Naive thymus-derived CD8-positive, alpha-beta T cell (primary cell): Measurements from ENCODE around the gene RGPD4. TPM values are rescaled to one million over a fixed set of nuclear protein-coding genes. Genes with fewer than 3 reads are reported as not detected.
"Not testable (repeated sequence)": the region's sequence is repeated elsewhere in the genome, so short reads cannot be mapped to it uniquely, and the experiment has no call there.

Experiments used
- ATAC-seq, 2 donors: fragments of 150-1000 bp; cut with Tn5 transposase in 1 of 2; sonication (Bioruptor Pico), chemical (Tn5 transposase) in 1 of 2; 1 replicate in 1 of 2; 2 replicates in 1 of 2; pipeline ENCODE4 v1.10.0; 2021; ENCODE audit warnings: mild to moderate bottlenecking in 2 of 2, moderate library complexity in 2 of 2
- POLR2A ChIA-PET: fragments of 350-600 bp; sonication (Branson Sonifier 250); formaldehyde crosslinking; loops from one replicate; lab custom pipeline; 2021; ENCODE audit warnings: antibody characterized with exemption; lab: Charles Lee
- DNase-seq, 10 donors: peaks; one replicate each; pipeline versions ENCODE4 v3.0.0 to v3.0.0-alpha.2; 2020 to 2022
- H3K27ac Mint-ChIP-seq, 10 donors: one replicate each; pipeline ENCODE4 v1.8.0; 2020 to 2022; ENCODE audit warnings: mild to moderate bottlenecking in 10 of 10, mixed read lengths in 10 of 10, moderate library complexity in 4 of 10, inconsistent platforms in 1 of 10
- H3K27me3 Mint-ChIP-seq, 5 donors: one replicate each; pipeline ENCODE4 v1.8.0; 2021 to 2022; ENCODE audit warnings: mixed read lengths in 5 of 5
- H3K36me3 Mint-ChIP-seq, 3 donors: one replicate each; pipeline ENCODE4 v1.8.0; 2020 to 2022; ENCODE audit warnings: mixed read lengths in 3 of 3, mild to moderate bottlenecking in 2 of 3, inconsistent platforms in 1 of 3
- H3K4me1 Mint-ChIP-seq, 4 donors: one replicate each; pipeline ENCODE4 v1.8.0; 2021 to 2022; ENCODE audit warnings: mixed read lengths in 4 of 4
- H3K4me3 Mint-ChIP-seq, 10 donors: one replicate each; pipeline ENCODE4 v1.8.0; 2020 to 2022; ENCODE audit warnings: mild to moderate bottlenecking in 10 of 10, mixed read lengths in 10 of 10, moderate library complexity in 6 of 10, inconsistent platforms in 1 of 10
- H3K9me3 Mint-ChIP-seq, 9 donors: one replicate each; pipeline ENCODE4 v1.8.0; 2020 to 2022; ENCODE audit warnings: mixed read lengths in 9 of 9, mild to moderate bottlenecking in 3 of 9, inconsistent platforms in 1 of 9, moderate library complexity in 1 of 9
- polyA plus RNA-seq, 3 donors: library from polyadenylated mRNA; unstranded; fragments of 300-500 nt; fragmentation: Illumina TruSeq; gene quantifications; one replicate each; pipeline ENCODE4 v1.2.3, GENCODE V29; 2021
- total RNA-seq, 8 experiments: library from RNA in 2 of 8; stranded (reverse) in 2 of 8; gene quantifications; one replicate each; pipeline ENCODE4 v1.2.3 and lab custom pipeline; 2021 to 2026

Gene RGPD4
- total and polyA plus RNA-seq, 5 experiments from 2014 or later = 0.83 to 0.88 TPM; not detected in 3

DNA sequence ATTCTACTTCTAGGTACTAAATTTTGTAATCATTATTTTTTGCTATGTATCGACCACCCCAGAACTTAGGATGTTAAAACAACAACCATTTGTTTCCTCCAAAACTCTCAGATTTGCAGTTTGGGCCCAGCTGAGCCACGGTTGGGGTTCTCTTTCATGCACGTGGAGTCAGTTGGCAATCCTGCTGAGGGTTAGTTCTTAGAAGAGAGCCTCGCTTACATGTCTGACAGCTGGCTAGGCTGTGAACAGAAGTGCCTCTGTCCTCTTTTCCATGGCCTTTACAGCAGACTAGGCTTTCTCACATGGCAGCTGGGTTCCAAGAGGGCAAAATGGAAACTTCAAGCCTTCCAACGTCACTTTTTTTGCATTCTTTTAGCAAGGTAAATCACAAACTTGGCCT lies 9.3 kb upstream of the RGPD4 start:
- no peaks in the 10 kb centered on the region for H3K36me3 Mint-ChIP-seq
- DNase-seq = no peak
- H3K27me3 Mint-ChIP-seq = peaks cover 0 to 3% (median 0%) of the 10 kb centered on the region in 5 donors
- H3K4me3 Mint-ChIP-seq = no peak overlapping the region
- no peaks in the 10 kb centered on the region for H3K4me1 Mint-ChIP-seq
- POLR2A ChIA-PET = no interaction called here
- peaks cover 0 to 4% (median 0%) of the 10 kb centered on the region in 9 donors for H3K9me3 Mint-ChIP-seq
- ATAC-seq = no peak
- H3K27ac Mint-ChIP-seq = no peak overlapping the region

DNA sequence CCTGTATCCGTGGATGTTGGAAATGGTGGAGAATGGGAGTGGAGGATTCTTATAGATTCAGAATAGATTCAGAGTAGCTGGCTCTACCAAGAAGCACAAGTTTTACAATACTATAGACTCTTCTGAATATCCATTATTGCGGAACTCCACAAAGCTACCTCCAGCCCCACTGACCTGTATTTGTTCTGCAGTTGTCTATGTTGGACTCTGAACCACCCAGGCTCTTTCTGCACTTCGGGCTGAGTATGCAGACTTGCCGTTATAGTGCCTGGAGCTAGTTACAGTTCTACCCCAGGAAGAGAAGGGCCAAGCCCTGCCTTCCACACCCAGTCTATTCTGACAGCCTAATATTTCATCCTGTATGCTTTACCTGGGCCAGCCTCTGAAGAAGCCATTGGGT lies 4.4 kb upstream of the RGPD4 start:
- ATAC-seq = no peak
- DNase-seq = no peak
- Mint-ChIP-seq H3K4me3 (no peak overlapping the region), H3K27me3 (no peaks in the 10 kb centered on the region), H3K9me3 (peaks cover 0 to 1% (median 0%) of the 10 kb centered on the region in 9 donors), H3K36me3 (no peaks in the 10 kb centered on the region), H3K4me1 (no peaks in the 10 kb centered on the region), H3K27ac (no peak overlapping the region)
- POLR2A ChIA-PET = no interaction called here

DNA sequence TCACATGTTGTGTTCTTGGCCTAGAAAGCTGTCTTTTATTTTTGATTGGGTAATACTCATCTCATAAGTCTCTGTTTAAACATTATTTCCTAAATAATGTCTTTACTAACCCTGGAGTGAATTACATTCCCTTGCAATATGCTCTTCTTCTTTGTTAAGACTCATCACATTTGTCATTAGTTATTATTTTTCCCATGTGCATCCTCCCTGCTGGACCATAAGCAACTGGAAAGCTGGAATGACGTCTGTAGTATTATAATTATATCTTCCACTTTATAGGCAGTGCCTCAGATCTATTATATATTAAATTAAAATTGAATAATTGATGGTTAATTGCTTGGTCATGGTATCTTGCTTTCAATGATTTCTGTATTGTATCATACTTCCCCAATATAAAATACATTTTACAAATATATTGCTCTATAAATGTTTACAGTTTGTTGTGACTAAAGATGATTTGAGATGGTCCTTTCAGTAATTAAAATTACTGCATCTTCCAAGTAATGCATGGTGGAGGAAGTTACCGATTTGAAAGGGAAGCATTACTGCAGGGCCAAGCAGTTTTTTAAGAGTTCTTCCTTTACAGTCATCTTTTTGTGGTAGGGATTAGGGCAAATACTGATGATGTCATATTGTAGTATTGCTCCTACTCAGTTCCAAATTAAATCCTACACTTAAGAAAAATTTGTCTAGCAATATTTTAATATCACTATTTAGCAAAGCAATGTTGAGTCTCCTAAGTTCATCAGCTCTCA lies 2.1 kb upstream of the RGPD4 start:
- Mint-ChIP-seq H3K27me3 (no peaks in the 10 kb centered on the region), H3K4me3 (no peak overlapping the region), H3K27ac (no peak overlapping the region), H3K9me3 (no peaks in the 10 kb centered on the region), H3K4me1 (no peaks in the 10 kb centered on the region), H3K36me3 (no peaks in the 10 kb centered on the region)
- POLR2A ChIA-PET = no interaction called here
- ATAC-seq (no peak), DNase-seq (no peak)

- DNase-seq (no peak), ATAC-seq (no peak)
- Mint-ChIP-seq H3K9me3 (no peaks in the 10 kb centered on the region), H3K4me1 (no peaks in the 10 kb centered on the region), H3K36me3 (no peaks in the 10 kb centered on the region), H3K27me3 (no peaks in the 10 kb centered on the region), H3K27ac (no peak overlapping the region), H3K4me3 (no peak overlapping the region)
- POLR2A ChIA-PET = no interaction called here
Observed at GRCh38 chr2:107825206-107825563, 1.5 kb upstream of the RGPD4 start.

GRCh38 chr2:107829514-107829913 lies 2.8 kb downstream of the RGPD4 start:
- H3K4me3 Mint-ChIP-seq, H3K36me3 Mint-ChIP-seq, ATAC-seq, H3K9me3 Mint-ChIP-seq, DNase-seq, H3K27me3 Mint-ChIP-seq, H3K4me1 Mint-ChIP-seq, POLR2A ChIA-PET, H3K27ac Mint-ChIP-seq: not testable (repeated sequence)

DNA sequence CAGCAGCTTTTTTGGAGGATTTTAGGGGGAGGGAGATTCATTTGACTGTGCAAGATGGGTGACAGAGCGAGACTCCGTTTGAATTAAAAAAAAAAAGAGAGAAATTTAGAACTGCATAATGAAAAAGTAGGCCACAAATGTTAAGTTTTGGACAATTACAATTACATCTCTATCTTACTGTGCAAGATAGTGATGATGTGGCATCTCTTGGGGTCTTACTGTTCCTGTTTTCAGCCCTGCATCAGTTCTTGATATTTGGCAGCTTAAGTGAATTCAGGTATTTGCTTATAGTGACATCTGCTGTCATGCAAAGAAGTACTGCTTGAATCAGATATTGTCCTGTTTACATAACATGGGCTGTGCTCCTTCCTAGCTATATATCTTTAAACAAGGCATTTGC lies 6.5 kb downstream of the RGPD4 start:
- DNase-seq, H3K27me3 Mint-ChIP-seq, H3K36me3 Mint-ChIP-seq, H3K27ac Mint-ChIP-seq, ATAC-seq, H3K9me3 Mint-ChIP-seq, POLR2A ChIA-PET, H3K4me3 Mint-ChIP-seq, H3K4me1 Mint-ChIP-seq: not testable (repeated sequence)

GRCh38 chr2:107833618-107834017 lies 6.9 kb downstream of the RGPD4 start:
- H3K9me3 Mint-ChIP-seq, ATAC-seq, H3K27ac Mint-ChIP-seq, H3K4me3 Mint-ChIP-seq, H3K27me3 Mint-ChIP-seq, DNase-seq, H3K36me3 Mint-ChIP-seq, POLR2A ChIA-PET, H3K4me1 Mint-ChIP-seq: not testable (repeated sequence)

DNA sequence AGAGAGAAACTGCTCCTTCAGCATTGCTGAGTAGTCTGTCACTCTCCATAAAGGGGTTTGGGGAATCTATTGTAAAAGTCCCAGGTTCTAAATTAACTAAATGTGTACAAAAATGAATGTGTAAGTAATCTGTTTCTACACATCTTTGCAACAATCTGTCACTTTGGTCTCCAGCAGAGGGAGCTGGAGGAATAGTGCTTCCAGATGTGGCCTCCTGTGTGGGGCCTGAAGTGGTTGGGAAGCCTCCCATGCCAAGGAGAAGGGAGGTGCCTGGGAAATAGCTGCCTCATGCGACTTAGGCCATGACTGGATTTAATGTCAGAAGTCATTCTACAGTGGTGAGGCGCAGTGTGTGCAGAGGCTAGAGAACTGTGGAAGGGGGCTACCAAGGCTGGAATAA lies 89.4 kb downstream of the RGPD4 start:
- H3K4me1 Mint-ChIP-seq, H3K9me3 Mint-ChIP-seq, H3K36me3 Mint-ChIP-seq, POLR2A ChIA-PET, H3K4me3 Mint-ChIP-seq, H3K27ac Mint-ChIP-seq, ATAC-seq, H3K27me3 Mint-ChIP-seq, DNase-seq: not testable (repeated sequence)

DNA sequence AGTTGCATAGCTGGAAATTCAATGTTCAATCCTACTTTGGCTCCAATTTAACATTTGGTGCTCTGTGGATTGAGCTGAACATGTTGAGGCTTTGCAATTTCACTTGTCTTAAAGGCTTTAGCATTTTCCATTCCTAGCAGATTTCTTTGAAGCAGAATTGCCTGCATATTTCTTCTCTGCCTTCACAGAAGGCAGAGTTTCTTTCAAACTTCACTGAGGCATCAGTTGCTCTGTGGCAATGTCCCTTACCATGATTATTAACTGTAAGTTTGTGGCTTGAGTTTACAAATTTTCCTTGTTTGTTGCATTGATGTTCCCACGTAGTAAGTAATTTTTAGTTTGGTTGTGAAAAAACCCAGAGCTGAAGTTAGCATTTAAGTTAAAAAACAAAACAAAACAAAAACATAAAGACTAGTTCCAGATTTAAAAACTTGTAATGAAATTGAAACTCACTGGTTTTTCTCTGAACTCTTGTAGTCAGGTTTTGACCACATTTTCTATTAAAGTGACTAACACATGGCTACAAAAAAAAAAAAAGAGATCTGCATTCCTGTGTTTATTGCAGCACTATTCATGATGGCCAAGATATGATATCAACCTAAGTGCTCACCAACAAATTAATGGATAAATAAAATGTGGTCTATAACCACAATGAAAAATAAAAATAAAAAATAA lies 90.1 kb downstream of the RGPD4 start:
- H3K9me3 Mint-ChIP-seq, H3K36me3 Mint-ChIP-seq, ATAC-seq, H3K4me3 Mint-ChIP-seq, POLR2A ChIA-PET, H3K27ac Mint-ChIP-seq, H3K27me3 Mint-ChIP-seq, H3K4me1 Mint-ChIP-seq, DNase-seq: not testable (repeated sequence)

DNA sequence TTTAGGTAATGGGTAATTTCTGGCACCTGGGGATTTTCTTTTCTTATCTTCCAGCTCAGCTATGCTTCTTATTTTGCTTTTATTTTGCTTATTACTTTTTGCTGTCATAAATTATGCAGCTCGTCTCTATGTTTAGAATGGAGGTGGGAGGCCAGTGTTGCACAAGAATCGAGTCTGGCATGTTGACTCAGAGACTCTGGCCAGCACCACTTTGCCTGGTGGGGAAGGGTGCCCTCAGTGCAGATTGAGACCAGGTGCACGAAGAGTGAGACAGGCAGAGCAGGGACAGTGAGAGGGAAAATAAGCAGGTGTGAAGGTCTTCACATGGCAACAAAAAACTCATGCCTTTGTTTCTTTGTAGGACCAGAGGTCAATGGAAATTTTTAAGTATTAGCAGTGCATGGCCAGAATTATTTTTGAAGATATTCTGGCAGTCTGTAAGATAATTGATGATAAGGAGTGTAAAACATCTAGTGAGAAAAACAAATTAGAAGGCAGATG lies 100.4 kb downstream of the RGPD4 start:
- Mint-ChIP-seq H3K9me3 (no peaks in the 10 kb centered on the region), H3K27me3 (peaks cover 0 to 7% (median 0%) of the 10 kb centered on the region in 5 donors), H3K36me3 (no peaks in the 10 kb centered on the region), H3K4me1 (no peaks in the 10 kb centered on the region), H3K4me3 (no peak overlapping the region), H3K27ac (no peak overlapping the region)
- POLR2A ChIA-PET = no interaction called here
- ATAC-seq (no peak), DNase-seq (no peak)

DNA sequence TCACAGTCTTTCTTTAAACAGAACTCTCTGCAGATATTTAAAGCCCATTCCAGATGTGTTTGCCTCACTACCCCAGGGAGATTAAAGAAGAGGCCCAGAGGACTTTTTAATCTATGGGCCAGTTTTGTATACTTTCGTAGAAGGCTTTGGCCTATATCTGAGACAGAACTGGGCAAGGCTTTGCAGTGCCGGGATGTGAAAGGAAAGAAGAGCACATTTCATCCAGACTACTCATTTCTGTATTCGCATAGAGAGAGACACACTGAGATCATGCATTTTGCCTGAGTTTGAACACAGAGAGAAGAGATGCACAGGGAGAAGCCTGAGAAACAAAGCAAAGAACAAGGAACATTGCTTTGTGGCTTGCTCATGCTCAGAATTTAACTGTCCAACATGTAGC lies 104.7 kb downstream of the RGPD4 start:
- H3K4me3 Mint-ChIP-seq = no peak overlapping the region
- POLR2A ChIA-PET = no interaction called here
- no peaks in the 10 kb centered on the region for H3K9me3 Mint-ChIP-seq
- no peak for DNase-seq
- peaks cover 0 to 23% (median 8%) of the 10 kb centered on the region in 5 donors for H3K27me3 Mint-ChIP-seq
- no peaks in the 10 kb centered on the region for H3K36me3 Mint-ChIP-seq
- ATAC-seq = no peak
- H3K27ac Mint-ChIP-seq = no peak overlapping the region
- H3K4me1 Mint-ChIP-seq = no peaks in the 10 kb centered on the region

- POLR2A ChIA-PET = no interaction called here
- no peaks in the 10 kb centered on the region for H3K4me1 Mint-ChIP-seq
- DNase-seq (no peak), ATAC-seq (no peak)
- no peak overlapping the region for H3K27ac Mint-ChIP-seq
- peaks cover 0 to 23% (median 8%) of the 10 kb centered on the region in 5 donors for H3K27me3 Mint-ChIP-seq
- no peaks in the 10 kb centered on the region for H3K9me3 Mint-ChIP-seq
- H3K4me3 Mint-ChIP-seq = no peak overlapping the region
- H3K36me3 Mint-ChIP-seq = no peaks in the 10 kb centered on the region
Observed at GRCh38 chr2:107932488-107932887, 105.8 kb downstream of the RGPD4 start.

- Mint-ChIP-seq H3K4me1 (no peaks in the 10 kb centered on the region), H3K27ac (no peak overlapping the region), H3K36me3 (no peaks in the 10 kb centered on the region), H3K4me3 (no peak overlapping the region), H3K9me3 (no peaks in the 10 kb centered on the region), H3K27me3 (peaks cover 0 to 23% (median 8%) of the 10 kb centered on the region in 5 donors)
- no peak for ATAC-seq
- no peak for DNase-seq
- POLR2A ChIA-PET = no interaction called here
Observed at GRCh38 chr2:107932979-107933378, 106.3 kb downstream of the RGPD4 start.
